HG03439 (cell line): Measurements from ENCODE around the gene WDR27.

Source experiments
- ATAC-seq: cut with Tn5 transposase; IDR thresholded peaks from one replicate; pipeline ENCODE4 v1.9.1; 2021; ENCODE audit warnings: mild to moderate bottlenecking, moderate library complexity; ENCODE audit not compliant: unreplicated experiment

WDR27 gene

GRCh38 chr6:169568314-169569087 lies 133.3 kb downstream of the WDR27 start:
- no peak for ATAC-seq

GRCh38 chr6:169567819-169568218 lies 134.0 kb downstream of the WDR27 start:
- ATAC-seq: no peak

GRCh38 chr6:169566961-169567750 lies 134.7 kb downstream of the WDR27 start:
- ATAC-seq: no peak

- ATAC-seq: no peak
Measured at GRCh38 chr6:169566319-169566718, 135.5 kb downstream of the WDR27 start.

GRCh38 chr6:169564453-169565240 lies 137.2 kb downstream of the WDR27 start:
- no peak for ATAC-seq

GRCh38 chr6:169561665-169562064 lies 140.2 kb downstream of the WDR27 start:
- ATAC-seq: no peak

GRCh38 chr6:169559592-169559991 lies 142.2 kb downstream of the WDR27 start:
- ATAC-seq: no peak

- ATAC-seq: no peak
Measured at GRCh38 chr6:169558774-169559441, 142.9 kb downstream of the WDR27 start.

- ATAC-seq: no peak
Measured at GRCh38 chr6:169558378-169558773, 143.5 kb downstream of the WDR27 start.

- no peak for ATAC-seq
Measured at GRCh38 chr6:169557887-169558286, 143.9 kb downstream of the WDR27 start.

- peak; percentile 100 for ATAC-seq
Measured at GRCh38 chr6:169556758-169557548, 144.9 kb downstream of the WDR27 start.

- no peak for ATAC-seq
Measured at GRCh38 chr6:169555971-169556617, 145.7 kb downstream of the WDR27 start.

GRCh38 chr6:169545982-169546381 lies 155.8 kb downstream of the WDR27 start:
- no peak for ATAC-seq

GRCh38 chr6:169543704-169544103 lies 158.1 kb downstream of the WDR27 start:
- no peak for ATAC-seq

GRCh38 chr6:169542491-169542890 lies 159.3 kb downstream of the WDR27 start:
- no peak for ATAC-seq

- ATAC-seq: no peak
Measured at GRCh38 chr6:169539176-169539897, 162.5 kb downstream of the WDR27 start.

GRCh38 chr6:169536446-169537170 lies 165.2 kb downstream of the WDR27 start:
- ATAC-seq: no peak

GRCh38 chr6:169534039-169534421 lies 167.8 kb downstream of the WDR27 start:
- no peak for ATAC-seq
